Smooth muscle cell (in vitro differentiated cells): ENCODE data around the gene MRPL23. TPM values are rescaled to one million over a fixed set of nuclear protein-coding genes. Genes with fewer than 3 reads are reported as not detected.

Source experiments
- DNase-seq: peaks from one replicate; lab custom pipeline; 2025; ENCODE audit not compliant: unreplicated experiment; lab: John Stamatoyannopoulos, UW
- H2AFZ ChIP-seq: fragments of 200-600 bp; sonication (generic); 2 replicates; pipeline ENCODE4 v1.6.0; 2016; ENCODE audit warnings: antibody characterized with exemption, low read depth, mild to moderate bottlenecking
- H3F3A ChIP-seq: fragments of 200-600 bp; sonication (generic); 2 replicates; pipeline ENCODE4 v1.6.0; 2017; ENCODE audit warnings: antibody characterized with exemption, low read depth
- H3K27ac ChIP-seq: fragments of 200-600 bp; sonication (generic); 2 replicates; pipeline ENCODE4 v1.5.1; 2016; ENCODE audit warnings: low read depth, mild to moderate bottlenecking
- H3K27me3 ChIP-seq: fragments of 200-600 bp; sonication (generic); 2 replicates; pipeline ENCODE4 v1.6.1; 2016; ENCODE audit warnings: low read depth, mild to moderate bottlenecking
- H3K36me3 ChIP-seq: fragments of 200-600 bp; sonication (generic); 2 replicates; pipeline ENCODE4 v1.5.1; 2016; ENCODE audit warnings: low read depth
- H3K4me1 ChIP-seq: fragments of 200-600 bp; sonication (generic); 2 replicates; pipeline ENCODE4 v1.5.1; 2016; ENCODE audit warnings: low read depth
- H3K4me2 ChIP-seq: fragments of 200-600 bp; sonication (generic); 2 replicates; pipeline ENCODE4 v1.6.0; 2016; ENCODE audit warnings: mild to moderate bottlenecking
- H3K4me3 ChIP-seq: fragments of 200-600 bp; sonication (generic); 2 replicates; pipeline ENCODE4 v1.5.1; 2016; ENCODE audit warnings: mild to moderate bottlenecking
- H3K79me2 ChIP-seq: fragments of 200-600 bp; sonication (generic); 2 replicates; pipeline ENCODE4 v1.6.0; 2016; ENCODE audit warnings: low read depth, mild to moderate bottlenecking
- H3K9ac ChIP-seq: fragments of 200-600 bp; sonication (generic); 2 replicates; pipeline ENCODE4 v1.6.0; 2016; ENCODE audit warnings: low read depth
- H3K9me3 ChIP-seq: fragments of 200-600 bp; sonication (generic); replicated peaks from 2 replicates; pipeline ENCODE4 v1.5.1; 2016; ENCODE audit warnings: low read depth
- H4K20me1 ChIP-seq: fragments of 200-600 bp; sonication (generic); 2 replicates; pipeline ENCODE4 v1.6.0; 2016; ENCODE audit warnings: low read depth
- CTCF ChIP-seq: fragments of 200-600 bp; sonication (generic); IDR thresholded peaks from 2 replicates; pipeline ENCODE4 v1.5.1; 2017; ENCODE audit warnings: borderline replicate concordance, mild to moderate bottlenecking, antibody characterized with exemption; ENCODE audit not compliant: insufficient read depth, poor library complexity, severe bottlenecking
- WGBS: methylation state at CpG from one replicate; pipeline ENCODE4 v1.1.7; 2016; ENCODE audit warnings: low lambda C conversion rate; 5-methylcytosine and 5-hydroxymethylcytosine counted together
- polyA plus RNA-seq: library from polyadenylated mRNA; unstranded; fragments of >200 nt; fragmentation: Nextera tagmentation; extraction: Ambion mirVana; gene quantifications from 2 replicates; pipeline ENCODE4 v1.2.1, GENCODE V29; 2016
- total RNA-seq: library from RNA; depleted of rRNA; stranded (reverse); fragments of >200 nt; gene quantifications from 2 replicates; pipeline ENCODE4 v1.2.3, GENCODE V29; 2014

MRPL23 gene
- total and polyA plus RNA-seq, 2 experiments from 2014 or later = 38.8 to 51.6 TPM

GRCh38 chr11:1913271-1914060 is 33.7 kb upstream of the MRPL23 start:
- no peaks in the 10 kb centered on the region for H4K20me1 ChIP-seq
- H3K27ac ChIP-seq = no peak overlapping the region
- 90% methylated on average over 30 of the region's 31 CpGs for WGBS
- no peak overlapping the region for H3K9ac ChIP-seq
- no peaks in the 10 kb centered on the region for H3K79me2 ChIP-seq
- no peaks in the 10 kb centered on the region for H3K9me3 ChIP-seq
- H3F3A ChIP-seq = no peaks in the 10 kb centered on the region
- no peak for DNase-seq
- no peaks in the 10 kb centered on the region for H3K36me3 ChIP-seq
- no peaks in the 10 kb centered on the region for H3K4me1 ChIP-seq
- H2AFZ ChIP-seq = no peak overlapping the region
- no peak overlapping the region for H3K4me3 ChIP-seq
- H3K27me3 ChIP-seq = no peaks in the 10 kb centered on the region
- no peak for TF ChIP-seq CTCF
- no peak overlapping the region for H3K4me2 ChIP-seq

- TF ChIP-seq CTCF = no peak
- DNase-seq = no peak
- no peak overlapping the region for H3K27ac ChIP-seq
- H3K79me2 ChIP-seq = no peaks in the 10 kb centered on the region
- H3K4me3 ChIP-seq = no peak overlapping the region
- no peaks in the 10 kb centered on the region for H3F3A ChIP-seq
- H3K4me1 ChIP-seq = no peaks in the 10 kb centered on the region
- H4K20me1 ChIP-seq = no peaks in the 10 kb centered on the region
- no peaks in the 10 kb centered on the region for H3K9me3 ChIP-seq
- no peak overlapping the region for H2AFZ ChIP-seq
- no peaks in the 10 kb centered on the region for H3K36me3 ChIP-seq
- no peak overlapping the region for H3K9ac ChIP-seq
- WGBS = 85% methylated on average over 2 of the region's 2 CpGs
- H3K27me3 ChIP-seq = no peaks in the 10 kb centered on the region
- no peak overlapping the region for H3K4me2 ChIP-seq
These were observed 31.4 kb upstream of the MRPL23 start for GRCh38 chr11:1915795-1916131.

GRCh38 chr11:1916132-1916985 is 30.8 kb upstream of the MRPL23 start:
- DNase-seq = no peak
- Histone ChIP-seq H3K9ac (no peak overlapping the region), H3K4me2 (no peak overlapping the region)

More at GRCh38 chr11:1916132-1916985, 30.8 kb upstream of the MRPL23 start:
- Histone ChIP-seq H3K27ac (no peak overlapping the region), H3K36me3 (no peaks in the 10 kb centered on the region), H3K4me3 (no peak overlapping the region), H3F3A (no peaks in the 10 kb centered on the region), H3K4me1 (no peaks in the 10 kb centered on the region), H3K9me3 (no peaks in the 10 kb centered on the region), H3K27me3 (no peaks in the 10 kb centered on the region), H4K20me1 (no peaks in the 10 kb centered on the region), H3K79me2 (no peaks in the 10 kb centered on the region), H2AFZ (no peak overlapping the region)
- 84% methylated on average over 11 of the region's 14 CpGs for WGBS
- no peak for TF ChIP-seq CTCF
